Measurements from ENCODE around the gene CRPPA.

DNA sequence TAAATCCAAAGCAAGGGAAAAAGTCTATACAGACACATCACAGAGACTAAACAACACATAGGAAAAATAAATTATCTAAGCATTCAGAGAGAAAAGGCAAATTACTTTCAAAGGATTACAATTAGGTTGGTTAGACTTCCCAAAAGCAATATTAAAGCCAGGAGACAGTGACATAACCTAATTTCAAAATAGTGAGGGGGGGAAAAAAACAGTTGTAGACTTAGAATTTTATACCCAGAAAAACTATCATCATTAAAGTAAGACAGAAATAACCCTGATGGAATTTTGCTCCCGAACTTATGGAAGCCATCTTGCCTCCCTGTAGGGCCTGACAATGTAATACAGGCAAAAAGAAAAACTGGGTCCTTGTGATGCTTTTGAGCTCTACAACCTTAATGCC, 18.4 kb downstream of the CRPPA start:
- TF ChIP-seq, protein P1, sequence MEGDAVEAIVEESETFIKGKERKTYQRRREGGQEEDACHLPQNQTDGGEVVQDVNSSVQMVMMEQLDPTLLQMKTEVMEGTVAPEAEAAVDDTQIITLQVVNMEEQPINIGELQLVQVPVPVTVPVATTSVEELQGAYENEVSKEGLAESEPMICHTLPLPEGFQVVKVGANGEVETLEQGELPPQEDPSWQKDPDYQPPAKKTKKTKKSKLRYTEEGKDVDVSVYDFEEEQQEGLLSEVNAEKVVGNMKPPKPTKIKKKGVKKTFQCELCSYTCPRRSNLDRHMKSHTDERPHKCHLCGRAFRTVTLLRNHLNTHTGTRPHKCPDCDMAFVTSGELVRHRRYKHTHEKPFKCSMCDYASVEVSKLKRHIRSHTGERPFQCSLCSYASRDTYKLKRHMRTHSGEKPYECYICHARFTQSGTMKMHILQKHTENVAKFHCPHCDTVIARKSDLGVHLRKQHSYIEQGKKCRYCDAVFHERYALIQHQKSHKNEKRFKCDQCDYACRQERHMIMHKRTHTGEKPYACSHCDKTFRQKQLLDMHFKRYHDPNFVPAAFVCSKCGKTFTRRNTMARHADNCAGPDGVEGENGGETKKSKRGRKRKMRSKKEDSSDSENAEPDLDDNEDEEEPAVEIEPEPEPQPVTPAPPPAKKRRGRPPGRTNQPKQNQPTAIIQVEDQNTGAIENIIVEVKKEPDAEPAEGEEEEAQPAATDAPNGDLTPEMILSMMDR (IDR thresholded peaks at IDR 0.05; ENCODE audit: poor library complexity): no peak
- TF ChIP-seq EZH2phosphoT487 (IDR thresholded peaks at IDR 0.05; ENCODE audit: low read depth, severe bottlenecking, unreplicated experiment): no peak
- TF ChIP-seq EZH2 (IDR thresholded peaks at IDR 0.05; ENCODE audit: borderline replicate concordance): no peak
